Fibroblast of the aortic adventitia (primary cell): ENCODE results near the gene RDH11. TPM values are rescaled to one million over a fixed set of nuclear protein-coding genes. Genes with fewer than 3 reads are reported as not detected.
A peak's percentile ranks its signal among the peaks of the same experiment; 100 is the strongest.

Source experiments
- DNase-seq: peaks from one replicate; pipeline ENCODE4 v3.0.0-alpha.2; 2010; ENCODE audit warnings: low read depth
- H3K4me3 ChIP-seq: 2 replicates; pipeline ENCODE4 v1.5.1; 2011; ENCODE audit warnings: low read depth, mild to moderate bottlenecking, control low read depth, low read length, moderate library complexity
- CTCF ChIP-seq: IDR thresholded peaks from 2 replicates; pipeline ENCODE4 v1.5.1; 2011; ENCODE audit warnings: mild to moderate bottlenecking, low read length, control low read depth, inconsistent platforms; ENCODE audit not compliant: insufficient read depth
- total RNA-seq: library from RNA; depleted of rRNA; stranded (reverse); fragments of >200 nt; gene quantifications from 2 replicates; pipeline ENCODE4 v1.2.3, GENCODE V29; 2012; ENCODE audit warnings: low replicate concordance

Gene RDH11
- total RNA-seq, 1 donor, result 78.9 TPM

GRCh38 chr14:67652189-67652588, 43.4 kb downstream of the RDH11 start:
- no peak overlapping the region for H3K4me3 ChIP-seq
- TF ChIP-seq CTCF, result no peak
- no peak for DNase-seq

DNA sequence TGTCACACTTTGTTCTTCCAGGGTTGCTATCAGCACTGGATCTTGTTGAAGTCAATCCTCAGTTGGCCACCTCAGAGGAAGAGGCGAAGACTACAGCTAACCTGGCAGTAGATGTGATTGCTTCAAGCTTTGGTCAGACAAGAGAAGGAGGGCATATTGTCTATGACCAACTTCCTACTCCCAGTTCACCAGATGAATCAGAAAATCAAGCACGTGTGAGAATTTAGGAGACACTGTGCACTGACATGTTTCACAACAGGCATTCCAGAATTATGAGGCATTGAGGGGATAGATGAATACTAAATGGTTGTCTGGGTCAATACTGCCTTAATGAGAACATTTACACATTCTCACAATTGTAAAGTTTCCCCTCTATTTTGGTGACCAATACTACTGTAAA, 44.9 kb downstream of the RDH11 start:
- H3K4me3 ChIP-seq, result no peak overlapping the region

GRCh38 chr14:67650151-67650550, 45.4 kb downstream of the RDH11 start:
- TF ChIP-seq CTCF, result no peak
- H3K4me3 ChIP-seq, result no peak overlapping the region
- peak; percentile 15 for DNase-seq

More for the DNA sequence above, 44.9 kb downstream of the RDH11 start:
- DNase-seq, result peak; percentile 61
- TF ChIP-seq CTCF, result no peak

DNA sequence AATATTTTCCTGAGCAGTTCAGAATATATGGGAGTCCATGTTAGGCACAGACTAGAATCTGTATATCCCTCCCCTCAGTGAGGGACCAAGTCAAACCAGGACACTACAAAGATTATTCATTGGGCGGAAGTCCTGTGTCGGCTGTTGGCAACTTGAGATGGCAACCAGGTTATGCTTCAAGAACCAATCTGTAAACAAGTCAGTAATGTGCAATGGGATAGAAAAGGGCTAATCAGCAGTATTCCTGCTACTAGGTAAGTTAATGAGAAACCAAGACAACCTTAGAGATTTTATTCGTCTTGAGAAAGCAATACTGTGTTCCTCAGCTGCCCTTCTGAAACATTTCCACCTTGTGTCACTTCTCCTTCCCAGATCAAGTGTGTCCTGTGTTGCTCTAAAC, 49.4 kb downstream of the RDH11 start:
- no peak overlapping the region for H3K4me3 ChIP-seq
- TF ChIP-seq CTCF, result no peak
- DNase-seq, result no peak

DNA sequence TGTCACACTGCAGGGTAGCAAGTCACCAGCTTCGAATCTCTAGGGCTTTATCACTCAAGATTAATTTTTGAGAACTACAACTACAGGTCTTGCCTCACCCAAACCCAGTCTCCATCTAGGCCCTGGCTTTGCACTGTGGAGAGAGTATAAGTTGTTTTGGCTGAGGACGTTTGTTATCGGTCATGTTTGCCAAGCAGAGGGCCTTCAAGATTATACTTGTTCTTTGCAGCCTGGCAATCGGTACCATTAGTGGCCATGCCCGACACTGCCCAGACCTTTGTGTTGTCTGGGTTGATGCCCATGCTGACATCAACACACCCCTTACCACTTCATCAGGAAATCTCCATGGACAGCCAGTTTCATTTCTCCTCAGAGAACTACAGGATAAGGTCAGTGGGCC, 50.1 kb downstream of the RDH11 start:
- TF ChIP-seq CTCF, result no peak
- no peak overlapping the region for H3K4me3 ChIP-seq
- DNase-seq, result no peak

- no peak overlapping the region for H3K4me3 ChIP-seq
- TF ChIP-seq CTCF, result no peak
- DNase-seq, result peak; percentile 46
Measured at GRCh38 chr14:67644428-67644827, 51.1 kb downstream of the RDH11 start.

- no peak for DNase-seq
- no peak overlapping the region for H3K4me3 ChIP-seq
- no peak for TF ChIP-seq CTCF
Measured at GRCh38 chr14:67643713-67644112, 51.9 kb downstream of the RDH11 start.
